K562 (cell line): ENCODE results near the gene MATK. TPM values are rescaled to one million over a fixed set of nuclear protein-coding genes. Genes with fewer than 3 reads are reported as not detected.
A peak's percentile ranks its signal among the peaks of the same experiment; 100 is the strongest.

Source experiments
- CHD7 ChIP-seq: fragments of 200-600 bp; sonication (generic); IDR thresholded peaks from one replicate; pipeline ENCODE4 v1.6.1; 2012; ENCODE audit warnings: mild to moderate bottlenecking, low read depth, low read length, inconsistent platforms
- CREB1 ChIP-seq, 2 experiments: sonication (generic) in 1 of 2; formaldehyde crosslinking in 1 of 2; IDR thresholded peaks; 2 replicates each; pipeline versions ENCODE4 v1.6.1 to v1.8.0; 2012 to 2022; ENCODE audit warnings: inconsistent platforms in 1 of 2, mild to moderate bottlenecking in 1 of 2, missing genetic modification reagents in 1 of 2, moderate library complexity in 1 of 2
- CTCF ChIP-seq, 3 experiments: IDR thresholded peaks in 2 of 3; conservative IDR thresholded peaks in 1 of 3; 2 replicates each; pipeline ENCODE4 v1.5.1; 2011 to 2012; ENCODE audit warnings: low read length in 3 of 3, mild to moderate bottlenecking in 3 of 3, control low read depth in 2 of 3, improper control_type of control experiment in 1 of 3, inconsistent platforms in 1 of 3, low read depth in 1 of 3, mixed read lengths in 1 of 3, moderate library complexity in 1 of 3; ENCODE audit not compliant: insufficient read depth in 2 of 3
- HLTF ChIP-seq: fragments of 450-650 bp; IDR thresholded peaks from 2 replicates; pipeline ENCODE4 v1.6.1; 2016
- LARP7 ChIP-seq: fragments of 450-650 bp; IDR thresholded peaks from 2 replicates; pipeline ENCODE4 v1.6.1; 2016
- SAP30 ChIP-seq: fragments of 200-600 bp; sonication (generic); IDR thresholded peaks from 2 replicates; pipeline ENCODE4 v1.6.1; 2012; ENCODE audit warnings: borderline replicate concordance, low read depth, mild to moderate bottlenecking, moderate library complexity, low read length, control low read depth, inconsistent platforms; ENCODE audit not compliant: insufficient read depth, poor library complexity, severe bottlenecking
- ZFP1 ChIP-seq: fragments of 450-650 bp; formaldehyde crosslinking; IDR thresholded peaks from 2 replicates; pipeline ENCODE4 v1.4.0; 2020; ENCODE audit warnings: mild to moderate bottlenecking, mixed read lengths
- polyA plus RNA-seq, 8 experiments: library from polyadenylated mRNA; depleted of rRNA in 4 of 8; stranded (reverse) in 5 of 8; unstranded in 3 of 8; fragments of >200 nt; fragmentation: Nextera tagmentation in 2 of 8; fragmentation: Illumina TruSeq in 1 of 8; extraction: Ambion mirVana in 2 of 8; extraction: Trizol in 1 of 8; gene quantifications; 2 replicates each; pipeline versions ENCODE4 v1.2.1 to v1.2.3, GENCODE V29; 2011 to 2014; ENCODE audit warnings: inconsistent platforms in 1 of 8, missing spikeins in 1 of 8
- total RNA-seq, 7 experiments: library from RNA; depleted of rRNA in 6 of 7; stranded (reverse); fragments of >200 nt in 6 of 7; fragmentation: Illumina TruSeq in 2 of 7; extraction: Trizol in 2 of 7; gene quantifications; 2 replicates each; pipeline versions ENCODE4 v1.2.1 to v1.2.3, GENCODE V29; 2011 to 2021; ENCODE audit warnings: low replicate concordance in 1 of 7

The MATK gene
- total and polyA plus RNA-seq, 9 of the 15 experiments (the other 6 are each of a cell fraction or from before 2014, with no cell fraction given) = 0.08 to 41.5 (median 21.4) TPM

- TF ChIP-seq CHD7 (no peak), ZFP1 (CRISPR knock-in tag) (no peak), SAP30 (no peak), HLTF (no peak), CTCF (IDR thresholded peaks at IDR 0.05 in 2 of 3, conservative IDR thresholded peaks at IDR 0.05 in 1 of 3; ENCODE audit: insufficient read depth in 2 of 3, low read depth in 1 of 3, low read length in 3 of 3) (no peak), CREB1 (IDR thresholded peaks at IDR 0.05) (no peak), CREB1 (CRISPR knock-in tag; IDR thresholded peaks at IDR 0.05) (peak; percentile 36; the same call in 1 of the 2 replicates), LARP7 (no peak)
These were observed 687 bp downstream of the MATK start (continued) for GRCh38 chr19:3785451-3785937.
